Erythroblast (primary cell): ENCODE data around the gene CYP27B1.

Experiments used
- GATA1 ChIP-seq: IDR thresholded peaks from 2 replicates; pipeline ENCODE4 v1.6.1; 2011; ENCODE audit warnings: low read depth, mild to moderate bottlenecking, control low read depth, low read length, moderate library complexity
- POLR2A ChIP-seq: IDR thresholded peaks from 2 replicates; pipeline ENCODE4 v1.6.1; 2011; ENCODE audit warnings: mild to moderate bottlenecking, low read length

- no peak for TF ChIP-seq POLR2A
- TF ChIP-seq GATA1, result no peak
Observed at GRCh38 chr12:57727758-57728395, 39.0 kb downstream of the CYP27B1 start.
